HEK293 (cell line): ENCODE results near the gene ABCA3.

Experiments used
- CTCF ChIP-seq: fragments of 450-650 bp; formaldehyde crosslinking; IDR thresholded peaks from 2 replicates; pipeline ENCODE4 v1.5.1; 2016; ENCODE audit warnings: missing biosample characterization, missing genetic modification characterization
- KLF9 ChIP-seq: fragments of 450-650 bp; formaldehyde crosslinking; IDR thresholded peaks from 2 replicates; pipeline ENCODE4 v1.5.1; 2016; ENCODE audit warnings: missing biosample characterization, missing genetic modification characterization, low read depth
- PBX3 ChIP-seq: sonication (generic); formaldehyde crosslinking; IDR thresholded peaks from 2 replicates; pipeline ENCODE4 v1.8.1; 2022; ENCODE audit warnings: mild to moderate bottlenecking, moderate library complexity, missing genetic modification reagents
- ZNF239 ChIP-seq: fragments of 450-650 bp; formaldehyde crosslinking; IDR thresholded peaks from 2 replicates; pipeline ENCODE4 v1.5.1; 2016; ENCODE audit warnings: missing biosample characterization, missing genetic modification characterization
- ZNF266 ChIP-seq: fragments of 450-650 bp; formaldehyde crosslinking; IDR thresholded peaks from 2 replicates; pipeline ENCODE4 v1.5.1; 2016; ENCODE audit warnings: missing biosample characterization, missing genetic modification characterization, low read depth
- ZNF274 ChIP-seq, 2 experiments: fragments of 200-500 bp in 1 of 2; fragments of 450-650 bp in 1 of 2; sonication (Bioruptor generic) in 1 of 2; formaldehyde crosslinking in 1 of 2; IDR thresholded peaks; 2 replicates each; pipeline versions ENCODE4 v1.5.1 to v1.6.1; 2014 to 2016; ENCODE audit warnings: borderline replicate concordance in 1 of 2, inconsistent platforms in 1 of 2, low read length in 1 of 2, missing biosample characterization in 1 of 2, missing genetic modification characterization in 1 of 2
- ZNF785 ChIP-seq: fragments of 450-650 bp; formaldehyde crosslinking; IDR thresholded peaks from 2 replicates; pipeline ENCODE4 v1.5.1; 2016; ENCODE audit warnings: missing biosample characterization, missing genetic modification characterization
- TF ChIP-seq, protein P1 (sequence below): fragments of 450-650 bp; formaldehyde crosslinking; IDR thresholded peaks from 2 replicates; pipeline ENCODE4 v1.5.1; 2016; ENCODE audit warnings: missing biosample characterization, missing genetic modification characterization, low read depth
- TF ChIP-seq, protein P2 (sequence below): fragments of 450-650 bp; formaldehyde crosslinking; IDR thresholded peaks from 2 replicates; pipeline ENCODE4 v1.5.1; 2016; ENCODE audit warnings: missing biosample characterization, missing genetic modification characterization
- TF ChIP-seq, protein P3 (sequence below): fragments of 450-650 bp; formaldehyde crosslinking; IDR thresholded peaks from 2 replicates; pipeline ENCODE4 v1.5.1; 2017; ENCODE audit warnings: missing biosample characterization, missing genetic modification characterization

DNA sequence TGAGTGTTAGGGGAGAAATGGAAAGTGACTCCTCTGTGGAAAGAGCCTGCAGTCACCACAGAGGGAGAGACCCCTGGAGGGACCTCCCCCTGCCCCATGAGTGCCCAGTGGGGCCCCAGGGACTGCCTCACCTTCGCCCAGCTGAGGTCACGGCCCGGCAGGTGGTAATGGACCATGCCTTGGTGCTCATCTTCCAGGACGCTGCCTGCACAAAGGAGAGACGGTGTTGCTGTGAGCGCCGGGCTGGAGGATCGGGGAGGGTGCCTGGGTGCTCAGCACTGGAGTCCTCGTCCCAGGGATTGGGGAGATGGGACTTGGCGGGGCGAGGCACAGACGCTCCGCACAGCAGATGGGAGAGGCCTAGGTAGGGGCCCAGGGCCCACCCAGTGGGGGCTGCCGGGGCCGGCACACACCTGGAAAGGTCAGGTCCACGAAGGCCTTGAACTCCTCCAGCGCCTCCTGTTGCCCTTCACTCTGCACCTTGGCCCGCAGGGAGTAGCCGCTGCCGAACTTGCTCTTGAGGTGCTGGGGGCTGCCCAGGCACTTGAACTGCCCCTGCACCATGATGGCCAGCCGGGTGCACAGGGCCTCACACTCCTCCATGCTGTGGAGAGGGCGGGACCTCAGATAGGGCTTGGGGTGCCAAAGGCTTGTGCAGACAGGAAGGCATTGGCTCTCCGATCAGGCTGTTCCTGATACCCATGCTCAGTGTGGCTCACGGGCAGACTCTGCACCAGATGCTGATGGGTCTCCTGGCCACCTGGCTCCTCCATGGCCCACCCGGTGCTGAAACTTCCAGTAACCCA lies 62.9 kb downstream of the ABCA3 start:
- TF ChIP-seq PBX3 (CRISPR knock-in tag) (no peak), ZNF274 (IDR thresholded peaks at IDR 0.05; ENCODE audit: low read length) (no peak), ZNF274 (tag by site-specific recombination; IDR thresholded peaks at IDR 0.05; ENCODE audit: borderline replicate concordance) (no peak), CTCF (tag by site-specific recombination) (no peak), ZNF266 (tag by site-specific recombination) (no peak), KLF9 (tag by site-specific recombination) (no peak), ZNF239 (tag by site-specific recombination) (no peak), ZNF785 (tag by site-specific recombination) (no peak)
- TF ChIP-seq, protein P1, sequence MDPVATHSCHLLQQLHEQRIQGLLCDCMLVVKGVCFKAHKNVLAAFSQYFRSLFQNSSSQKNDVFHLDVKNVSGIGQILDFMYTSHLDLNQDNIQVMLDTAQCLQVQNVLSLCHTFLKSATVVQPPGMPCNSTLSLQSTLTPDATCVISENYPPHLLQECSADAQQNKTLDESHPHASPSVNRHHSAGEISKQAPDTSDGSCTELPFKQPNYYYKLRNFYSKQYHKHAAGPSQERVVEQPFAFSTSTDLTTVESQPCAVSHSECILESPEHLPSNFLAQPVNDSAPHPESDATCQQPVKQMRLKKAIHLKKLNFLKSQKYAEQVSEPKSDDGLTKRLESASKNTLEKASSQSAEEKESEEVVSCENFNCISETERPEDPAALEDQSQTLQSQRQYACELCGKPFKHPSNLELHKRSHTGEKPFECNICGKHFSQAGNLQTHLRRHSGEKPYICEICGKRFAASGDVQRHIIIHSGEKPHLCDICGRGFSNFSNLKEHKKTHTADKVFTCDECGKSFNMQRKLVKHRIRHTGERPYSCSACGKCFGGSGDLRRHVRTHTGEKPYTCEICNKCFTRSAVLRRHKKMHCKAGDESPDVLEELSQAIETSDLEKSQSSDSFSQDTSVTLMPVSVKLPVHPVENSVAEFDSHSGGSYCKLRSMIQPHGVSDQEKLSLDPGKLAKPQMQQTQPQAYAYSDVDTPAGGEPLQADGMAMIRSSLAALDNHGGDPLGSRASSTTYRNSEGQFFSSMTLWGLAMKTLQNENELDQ (tag by site-specific recombination), result no peak
- TF ChIP-seq, protein P2, sequence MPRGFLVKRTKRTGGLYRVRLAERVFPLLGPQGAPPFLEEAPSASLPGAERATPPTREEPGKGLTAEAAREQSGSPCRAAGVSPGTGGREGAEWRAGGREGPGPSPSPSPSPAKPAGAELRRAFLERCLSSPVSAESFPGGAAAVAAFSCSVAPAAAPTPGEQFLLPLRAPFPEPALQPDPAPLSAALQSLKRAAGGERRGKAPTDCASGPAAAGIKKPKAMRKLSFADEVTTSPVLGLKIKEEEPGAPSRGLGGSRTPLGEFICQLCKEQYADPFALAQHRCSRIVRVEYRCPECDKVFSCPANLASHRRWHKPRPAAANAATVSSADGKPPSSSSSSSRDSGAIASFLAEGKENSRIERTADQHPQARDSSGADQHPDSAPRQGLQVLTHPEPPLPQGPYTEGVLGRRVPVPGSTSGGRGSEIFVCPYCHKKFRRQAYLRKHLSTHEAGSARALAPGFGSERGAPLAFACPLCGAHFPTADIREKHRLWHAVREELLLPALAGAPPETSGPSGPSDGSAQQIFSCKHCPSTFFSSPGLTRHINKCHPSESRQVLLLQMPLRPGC (tag by site-specific recombination), result no peak
- TF ChIP-seq, protein P3, sequence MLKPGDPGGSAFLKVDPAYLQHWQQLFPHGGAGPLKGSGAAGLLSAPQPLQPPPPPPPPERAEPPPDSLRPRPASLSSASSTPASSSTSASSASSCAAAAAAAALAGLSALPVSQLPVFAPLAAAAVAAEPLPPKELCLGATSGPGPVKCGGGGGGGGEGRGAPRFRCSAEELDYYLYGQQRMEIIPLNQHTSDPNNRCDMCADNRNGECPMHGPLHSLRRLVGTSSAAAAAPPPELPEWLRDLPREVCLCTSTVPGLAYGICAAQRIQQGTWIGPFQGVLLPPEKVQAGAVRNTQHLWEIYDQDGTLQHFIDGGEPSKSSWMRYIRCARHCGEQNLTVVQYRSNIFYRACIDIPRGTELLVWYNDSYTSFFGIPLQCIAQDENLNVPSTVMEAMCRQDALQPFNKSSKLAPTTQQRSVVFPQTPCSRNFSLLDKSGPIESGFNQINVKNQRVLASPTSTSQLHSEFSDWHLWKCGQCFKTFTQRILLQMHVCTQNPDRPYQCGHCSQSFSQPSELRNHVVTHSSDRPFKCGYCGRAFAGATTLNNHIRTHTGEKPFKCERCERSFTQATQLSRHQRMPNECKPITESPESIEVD (tag by site-specific recombination), result no peak
